HG03280 (cell line): ENCODE results near the gene PHLPP1.

ENCODE experiments used
- ATAC-seq: cut with Tn5 transposase; IDR thresholded peaks from one replicate; pipeline ENCODE4 v1.9.1; 2021; ENCODE audit warnings: mild to moderate bottlenecking, moderate library complexity; ENCODE audit not compliant: unreplicated experiment

The PHLPP1 gene

DNA sequence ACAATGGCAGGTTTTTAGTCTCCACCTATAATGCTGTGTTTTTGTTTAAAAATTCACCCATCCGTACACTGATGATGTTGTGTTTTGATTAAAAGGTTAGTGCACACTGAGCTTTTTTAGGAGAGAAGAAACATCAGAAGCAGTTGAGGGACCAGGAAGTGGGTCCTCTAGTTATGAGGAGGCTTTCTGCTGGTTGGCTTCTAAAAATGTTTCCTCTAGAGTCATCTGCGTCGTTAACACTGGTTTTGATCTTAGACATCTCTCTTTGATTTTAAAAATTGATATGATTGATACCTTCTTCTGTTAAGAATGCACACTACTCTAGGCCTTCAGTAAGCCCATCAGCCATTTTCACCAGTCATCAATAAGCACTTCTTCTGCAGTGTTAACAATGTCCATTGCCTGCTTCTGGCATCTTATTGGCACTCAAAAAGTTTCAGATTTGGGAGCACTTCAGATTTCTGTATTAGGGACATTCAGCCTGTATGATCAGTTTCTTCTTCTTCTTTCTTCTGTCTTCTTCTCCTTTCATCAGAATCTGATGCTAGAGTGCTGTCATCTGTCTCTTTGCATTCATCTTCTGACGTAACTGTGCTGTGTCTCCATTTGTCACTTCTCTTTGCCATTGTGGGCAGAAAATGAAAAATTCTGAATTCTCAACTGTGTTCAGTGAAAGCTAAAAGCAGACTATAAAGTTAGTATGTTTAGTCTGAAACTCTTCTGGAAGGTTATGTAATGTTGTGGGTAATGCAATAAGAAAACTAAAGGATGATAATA is 56.3 kb downstream of the PHLPP1 start:
- ATAC-seq, result no peak

DNA sequence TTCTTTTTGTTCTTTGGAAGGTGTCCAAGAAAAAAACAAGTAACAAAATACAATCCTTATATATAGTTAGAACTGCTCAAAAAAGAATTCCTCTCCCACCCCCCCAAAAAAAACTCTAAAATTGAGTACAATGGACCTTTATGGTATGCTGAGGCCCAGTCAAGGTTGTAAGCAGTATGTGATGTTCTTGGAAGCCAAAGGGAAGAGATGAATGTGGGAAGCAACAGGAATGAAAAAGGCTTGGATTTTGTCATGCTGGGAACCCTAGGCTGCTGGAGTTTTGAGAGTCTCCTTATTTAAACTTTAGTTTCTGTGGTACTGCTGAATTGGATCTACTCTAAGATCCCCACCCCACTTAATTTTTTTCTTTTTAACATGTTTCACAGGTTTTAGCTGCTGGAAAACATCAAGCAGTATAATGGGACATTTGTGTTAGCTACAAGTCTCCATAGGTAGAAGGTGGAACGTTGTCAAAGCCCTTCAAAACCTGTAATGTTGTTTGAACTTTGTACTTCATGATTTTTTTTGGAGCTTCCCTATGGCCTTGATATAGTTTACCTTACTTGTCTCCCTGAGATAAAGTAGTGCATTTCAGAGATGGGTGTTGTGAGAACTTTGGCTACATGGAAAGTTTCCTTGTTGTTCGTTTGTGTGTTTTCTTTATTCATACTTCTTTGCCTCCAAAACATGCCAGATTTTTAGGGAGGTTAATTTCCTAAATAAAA is 57.7 kb downstream of the PHLPP1 start:
- no peak for ATAC-seq

DNA sequence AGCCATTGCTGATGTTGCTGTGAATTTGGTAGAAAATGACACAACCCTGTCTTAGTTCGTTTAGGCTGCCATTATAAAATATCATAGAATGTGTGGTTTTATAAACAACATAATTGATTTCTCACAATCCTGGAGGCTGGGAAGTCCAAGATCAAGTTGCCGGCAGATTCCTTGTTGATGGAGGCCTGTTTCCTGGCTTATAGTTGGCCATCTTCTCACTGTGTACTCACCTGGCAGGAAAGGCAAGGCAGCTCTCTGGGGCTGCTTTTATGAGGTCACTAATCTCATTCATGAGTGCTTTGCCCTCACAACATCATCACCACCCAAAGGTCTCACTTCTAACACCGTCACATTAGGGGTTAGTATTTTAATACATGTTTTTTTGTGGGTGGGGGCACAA is 58.4 kb downstream of the PHLPP1 start:
- ATAC-seq, result no peak

- no peak for ATAC-seq
These were observed 60.8 kb downstream of the PHLPP1 start for GRCh38 chr18:62776024-62776570.

- no peak for ATAC-seq
These were observed 62.5 kb downstream of the PHLPP1 start for GRCh38 chr18:62777814-62778213.

GRCh38 chr18:62778976-62779869 is 63.9 kb downstream of the PHLPP1 start:
- ATAC-seq, result no peak

DNA sequence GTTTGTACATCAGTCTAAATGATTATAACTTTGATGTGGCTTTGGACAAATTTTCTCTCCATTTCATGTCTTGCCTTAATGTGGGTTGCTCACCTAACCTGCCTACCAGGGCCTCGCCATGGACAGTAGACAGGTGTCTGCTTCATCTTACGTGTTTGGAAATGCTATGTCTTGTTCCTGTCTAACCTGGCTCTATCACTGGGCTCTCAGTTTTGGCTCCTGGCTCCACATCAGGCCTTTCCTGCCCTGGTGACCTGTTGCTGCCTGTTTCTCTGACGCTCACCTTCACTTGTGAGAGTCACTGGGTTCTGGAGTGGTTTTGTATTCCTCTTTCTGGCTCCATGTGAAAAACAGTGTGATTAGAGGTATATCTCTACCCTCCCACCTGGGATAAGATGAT is 65.9 kb downstream of the PHLPP1 start:
- ATAC-seq, result no peak

GRCh38 chr18:62781893-62782292 is 66.6 kb downstream of the PHLPP1 start:
- no peak for ATAC-seq

DNA sequence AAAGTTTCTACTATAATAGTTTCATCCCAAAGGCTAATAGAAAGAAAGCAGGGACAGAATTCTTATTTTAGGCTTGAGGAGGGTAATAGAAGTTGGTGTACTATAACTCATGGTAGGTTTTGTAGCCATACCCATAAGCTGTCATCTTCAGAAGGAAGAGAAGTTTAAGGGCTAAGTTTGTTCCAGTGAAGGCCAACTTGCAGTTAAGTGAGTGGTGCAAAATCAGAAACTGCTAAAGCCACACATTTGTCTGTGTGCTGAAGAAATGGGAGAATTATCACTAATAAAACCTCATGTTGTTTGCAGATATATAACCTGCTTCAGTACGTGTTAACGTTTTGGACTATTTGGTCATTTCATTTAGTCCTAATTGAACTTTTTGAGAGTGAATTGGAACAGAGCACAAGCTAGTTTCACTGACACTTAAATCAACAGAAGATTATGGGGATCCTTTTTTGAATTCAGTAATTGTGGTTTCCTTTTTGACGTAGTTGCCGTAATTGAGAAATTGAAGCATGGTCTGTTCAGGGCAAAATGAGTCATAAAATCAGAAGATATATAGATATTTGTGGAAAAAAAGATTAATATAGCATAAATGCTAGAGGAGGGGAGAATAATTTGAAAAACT is 69.1 kb downstream of the PHLPP1 start:
- ATAC-seq, result no peak

DNA sequence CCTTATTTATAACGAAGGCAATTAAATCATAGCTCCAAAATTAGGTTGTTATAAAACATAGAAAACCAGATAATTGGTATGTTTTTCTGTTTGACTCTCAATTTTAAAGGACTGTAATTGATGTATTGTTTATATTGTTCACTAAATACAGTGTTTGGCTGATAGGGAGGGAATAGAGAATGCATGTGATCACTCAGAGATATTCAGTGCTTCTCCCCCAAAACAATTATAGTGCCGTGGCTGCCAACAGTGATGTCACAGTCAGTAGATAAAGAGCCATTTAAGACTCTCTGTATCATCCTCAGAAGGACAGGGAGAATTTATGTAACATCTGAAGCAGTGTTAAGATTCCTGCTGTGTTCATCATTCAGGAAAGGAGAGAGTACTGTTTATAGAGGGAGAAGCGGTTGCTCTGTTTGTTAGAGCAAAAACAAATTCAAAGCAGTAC is 69.6 kb downstream of the PHLPP1 start:
- ATAC-seq, result no peak

DNA sequence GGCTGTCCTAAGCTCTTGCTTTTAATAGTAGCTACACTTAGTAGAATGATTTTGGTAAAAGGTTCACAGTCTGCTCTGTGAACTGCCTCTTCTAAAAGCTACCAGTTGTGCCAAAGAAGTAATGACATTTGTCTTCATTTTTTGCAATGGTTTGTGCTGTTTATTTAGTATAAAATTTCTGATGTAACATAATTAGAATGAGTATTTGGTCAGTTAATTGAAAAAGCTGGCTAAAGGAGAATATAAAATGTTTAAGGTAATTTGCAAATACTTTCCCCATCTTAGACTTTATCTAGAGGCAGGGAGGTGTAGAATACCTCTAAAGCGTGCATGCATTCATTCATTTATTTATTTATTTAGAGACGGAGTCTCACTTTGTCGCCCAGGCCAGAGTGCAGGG is 71.3 kb downstream of the PHLPP1 start:
- no peak for ATAC-seq

- no peak for ATAC-seq
These were observed 72.8 kb downstream of the PHLPP1 start for GRCh38 chr18:62788111-62788510.

GRCh38 chr18:62788876-62789275 is 73.5 kb downstream of the PHLPP1 start:
- no peak for ATAC-seq

DNA sequence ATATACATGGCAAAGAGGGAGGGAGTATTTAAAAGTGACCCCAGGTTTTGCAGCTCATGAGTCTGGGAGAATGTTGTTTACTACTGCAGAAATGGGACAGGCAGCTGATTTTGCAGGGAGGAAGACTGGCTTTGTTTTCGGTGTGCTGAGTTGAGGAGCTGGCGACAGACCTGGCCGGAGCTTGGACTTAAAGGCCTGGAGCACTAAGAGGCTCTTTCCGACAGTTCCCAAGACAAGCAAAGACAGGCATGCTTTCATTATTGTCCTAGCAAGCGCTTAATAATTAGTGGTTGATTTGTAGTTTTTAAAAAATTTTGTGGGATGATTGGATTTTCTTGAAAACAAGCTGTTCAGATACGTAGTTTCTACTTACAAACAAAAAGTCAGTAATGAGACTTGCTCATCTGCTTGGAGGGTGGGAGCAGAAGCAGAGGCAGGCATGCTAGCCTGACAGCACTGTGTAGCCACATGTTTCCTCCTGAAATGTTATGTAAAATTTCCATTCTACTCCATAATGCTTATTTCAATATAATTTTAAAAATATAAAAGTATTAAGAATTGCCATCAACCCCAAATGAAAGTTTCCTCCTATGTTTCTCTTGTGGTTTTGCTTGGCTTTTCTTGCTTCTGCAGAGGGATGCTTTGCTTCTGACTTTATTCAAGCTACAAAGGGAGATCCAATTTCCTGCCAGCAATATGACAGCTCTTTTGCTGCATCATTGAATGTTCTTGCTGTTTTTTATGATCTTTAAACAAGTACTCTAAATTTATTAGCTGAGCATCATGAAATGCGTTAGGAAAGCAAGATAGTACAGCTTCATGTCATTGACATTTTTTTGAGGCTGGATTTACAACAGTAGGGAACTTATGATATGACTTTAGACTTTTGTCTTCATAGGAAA is 75.8 kb downstream of the PHLPP1 start:
- ATAC-seq, result no peak

- no peak for ATAC-seq
These were observed 76.7 kb downstream of the PHLPP1 start for GRCh38 chr18:62792016-62792415.

- ATAC-seq, result no peak
These were observed 80.5 kb downstream of the PHLPP1 start for GRCh38 chr18:62795813-62796212.

DNA sequence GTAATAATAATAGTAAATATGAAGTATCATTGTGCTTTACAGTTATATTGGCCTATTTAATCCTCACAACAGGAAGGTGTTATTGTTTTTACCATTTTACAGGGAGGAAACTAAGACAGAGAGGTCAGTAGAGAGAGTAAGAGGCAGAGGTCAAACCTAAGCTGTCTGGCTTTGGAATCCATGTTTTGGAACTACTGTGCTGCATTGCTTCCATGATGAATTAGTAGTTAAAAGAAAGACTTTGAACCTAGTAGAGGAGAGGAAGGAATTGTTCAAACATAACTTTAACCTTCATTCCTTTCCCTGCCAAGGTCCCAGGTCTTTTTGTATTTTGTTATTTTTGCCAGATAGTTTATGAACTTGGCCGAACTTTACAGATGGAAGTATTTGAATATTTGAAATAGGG is 80.9 kb downstream of the PHLPP1 start:
- no peak for ATAC-seq

DNA sequence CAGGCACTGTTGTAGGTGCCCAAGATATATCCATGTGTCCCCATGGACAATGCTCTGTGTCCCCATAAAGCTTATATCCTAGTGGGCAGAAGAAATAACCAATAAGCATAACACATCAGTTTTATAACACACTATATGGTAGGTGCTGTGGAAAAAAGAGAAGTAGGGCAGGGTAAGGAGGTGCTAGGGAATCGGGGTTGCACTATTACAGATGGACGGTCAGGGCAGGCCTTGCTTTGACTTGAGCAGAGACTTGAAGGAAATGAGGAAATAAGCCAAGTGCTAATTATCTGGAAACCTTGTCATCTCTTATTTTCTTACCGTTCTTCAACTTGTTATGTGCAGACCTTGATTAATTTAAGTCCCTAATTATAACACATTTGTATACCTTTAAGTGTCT is 82.0 kb downstream of the PHLPP1 start:
- no peak for ATAC-seq

GRCh38 chr18:62799977-62800376 is 84.6 kb downstream of the PHLPP1 start:
- ATAC-seq, result no peak

DNA sequence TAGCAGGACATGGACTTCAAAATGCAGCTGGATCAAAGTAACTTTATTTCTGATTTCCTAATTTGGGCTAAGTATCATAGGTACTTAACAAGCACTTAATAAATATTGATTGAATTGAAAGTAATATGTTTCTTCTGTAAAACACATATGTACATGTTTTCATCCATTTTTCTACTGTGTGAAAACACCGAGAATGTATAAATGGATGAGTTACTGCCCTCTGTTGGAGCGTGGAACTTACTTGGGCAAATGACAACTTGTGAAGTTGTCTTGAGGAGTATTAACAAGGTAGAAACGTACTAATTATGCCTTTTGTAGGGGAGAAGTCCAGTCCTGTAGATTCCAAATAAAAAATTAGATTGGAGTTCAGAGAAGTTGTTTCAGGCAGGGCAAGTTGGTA is 87.2 kb downstream of the PHLPP1 start:
- no peak for ATAC-seq
